Measurements from ENCODE around the gene COX10.
"Not testable (repeated sequence)": the region's sequence is repeated elsewhere in the genome, so short reads cannot be mapped to it uniquely, and the experiment has no call there.

COX10 gene

GRCh38 chr17:14069251-14070021 lies at the start of gene COX10:
Gene COX10, plus strand, starts transcription at chr17:14069504. Its CDS starts 102 bp downstream, at chr17:14069606.
- DNase-seq (ENCODE audit: low spot score) = peak; percentile 83

GRCh38 chr17:14021651-14022294 lies 47.5 kb upstream of the COX10 start:
- DNase-seq (ENCODE audit: low spot score) = not testable (repeated sequence)

GRCh38 chr17:14029755-14030154 lies 39.5 kb upstream of the COX10 start:
- DNase-seq (ENCODE audit: low spot score) = not testable (repeated sequence)

- DNase-seq (ENCODE audit: low spot score) = no peak
Observed at GRCh38 chr17:14032234-14032633, 37.1 kb upstream of the COX10 start.

- no peak for DNase-seq (ENCODE audit: low spot score)
Observed at GRCh38 chr17:14033166-14033565, 36.1 kb upstream of the COX10 start.

- DNase-seq (ENCODE audit: low spot score) = no peak
Observed at GRCh38 chr17:14037453-14037852, 31.9 kb upstream of the COX10 start.

- DNase-seq (ENCODE audit: low spot score) = no peak
Observed at GRCh38 chr17:14038206-14038605, 31.1 kb upstream of the COX10 start.

GRCh38 chr17:14042411-14042810 lies 26.9 kb upstream of the COX10 start:
- no peak for DNase-seq (ENCODE audit: low spot score)

GRCh38 chr17:14044702-14045101 lies 24.6 kb upstream of the COX10 start:
- no peak for DNase-seq (ENCODE audit: low spot score)

- no peak for DNase-seq (ENCODE audit: low spot score)
Observed at GRCh38 chr17:14046978-14047377, 22.3 kb upstream of the COX10 start.

- DNase-seq (ENCODE audit: low spot score) = no peak
Observed at GRCh38 chr17:14047591-14047990, 21.7 kb upstream of the COX10 start.

GRCh38 chr17:14048169-14048568 lies 21.1 kb upstream of the COX10 start:
- DNase-seq (ENCODE audit: low spot score) = no peak

- no peak for DNase-seq (ENCODE audit: low spot score)
Observed at GRCh38 chr17:14050616-14051015, 18.7 kb upstream of the COX10 start.

- no peak for DNase-seq (ENCODE audit: low spot score)
Observed at GRCh38 chr17:14051692-14052091, 17.6 kb upstream of the COX10 start.

- no peak for DNase-seq (ENCODE audit: low spot score)
Observed at GRCh38 chr17:14052886-14053615, 16.3 kb upstream of the COX10 start.

GRCh38 chr17:14057591-14057990 lies 11.7 kb upstream of the COX10 start:
- DNase-seq (ENCODE audit: low spot score) = no peak

GRCh38 chr17:14058051-14058450 lies 11.3 kb upstream of the COX10 start:
- no peak for DNase-seq (ENCODE audit: low spot score)

GRCh38 chr17:14060706-14061105 lies 8.6 kb upstream of the COX10 start:
- DNase-seq (ENCODE audit: low spot score) = no peak

GRCh38 chr17:14061666-14062560 lies 7.4 kb upstream of the COX10 start:
- no peak for DNase-seq (ENCODE audit: low spot score)

GRCh38 chr17:14067347-14067746 lies 2.0 kb upstream of the COX10 start:
- no peak for DNase-seq (ENCODE audit: low spot score)

GRCh38 chr17:14068542-14069250 lies 608 bp upstream of the COX10 start:
- DNase-seq (ENCODE audit: low spot score) = no peak

All from CD4-positive, alpha-beta T cell treated with Interleukin-15 for 4 hours (primary cell).